Measurements from ENCODE around the gene SLC12A8.

SLC12A8 gene

DNA sequence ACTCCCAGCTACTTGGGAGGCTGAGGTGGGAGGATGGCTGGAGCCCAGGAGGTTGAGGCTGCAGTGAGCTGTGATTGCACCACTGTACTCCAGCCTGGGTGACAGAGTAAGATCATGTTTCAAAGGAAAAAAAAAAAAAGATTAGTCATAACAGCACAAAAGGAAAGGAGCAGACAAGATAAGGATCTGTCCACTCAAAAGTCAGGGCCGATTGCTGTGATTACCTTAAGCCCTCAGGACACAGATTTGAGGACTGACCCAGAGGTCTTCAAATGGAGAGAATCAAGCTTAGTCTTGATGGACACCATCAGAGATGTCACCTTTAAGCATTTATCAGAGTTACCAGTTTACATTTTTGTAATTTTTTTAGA, 132.9 kb downstream of the SLC12A8 start:
- DNase-seq = no peak

DNA sequence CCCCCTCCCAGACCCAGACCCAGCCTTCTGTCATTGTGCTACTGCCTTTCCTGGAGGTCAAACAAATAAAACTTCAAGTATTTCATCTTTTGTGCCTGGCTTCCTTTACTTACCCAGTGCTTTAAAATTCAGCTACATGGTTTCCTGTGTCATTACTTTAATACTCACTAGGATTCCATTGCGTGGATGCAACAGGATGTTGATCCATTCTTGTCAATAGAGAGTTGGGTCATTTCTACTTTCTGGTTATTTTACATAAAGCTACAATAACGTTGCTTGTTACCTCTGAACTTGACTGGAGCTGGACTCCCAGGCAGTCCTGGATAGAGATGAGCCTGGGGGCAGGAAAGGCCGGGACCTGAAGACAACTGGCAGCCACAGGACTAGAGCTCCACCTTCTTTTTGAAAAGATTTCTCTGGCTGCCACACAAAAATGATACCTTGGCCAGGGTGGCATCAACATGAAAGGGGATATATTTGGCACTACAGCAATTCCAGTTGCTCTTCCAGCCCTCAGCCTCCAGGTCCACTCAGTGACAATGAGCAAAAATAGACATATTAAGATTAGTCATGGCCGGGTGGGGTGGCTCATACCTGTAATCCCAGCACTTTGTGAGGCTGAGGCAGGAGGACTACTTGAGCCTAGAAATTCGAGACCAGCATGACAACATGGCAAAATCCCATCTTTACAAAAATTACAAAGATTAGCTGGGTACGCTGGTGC, 133.4 kb downstream of the SLC12A8 start:
- DNase-seq = no peak

DNA sequence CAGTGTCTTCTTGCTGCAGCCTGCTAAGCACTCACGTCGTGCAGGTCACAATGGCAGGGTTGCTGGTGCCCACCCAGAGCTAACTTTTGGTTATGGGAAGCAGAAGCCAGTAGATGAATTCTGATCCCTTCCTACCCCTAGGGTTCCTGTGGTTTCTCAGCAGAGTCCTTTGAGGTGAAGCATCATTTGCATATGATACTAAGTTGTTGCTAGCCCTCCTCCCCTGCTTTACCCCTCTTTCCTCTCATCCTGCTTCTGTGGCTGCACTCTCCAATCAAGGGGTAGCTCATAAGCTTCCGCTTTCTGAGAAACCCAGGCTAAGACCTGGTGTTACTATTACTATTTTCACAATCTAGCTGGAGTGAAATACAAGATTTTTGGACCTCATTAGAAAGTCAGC, 134.7 kb downstream of the SLC12A8 start:
- no peak for DNase-seq

DNA sequence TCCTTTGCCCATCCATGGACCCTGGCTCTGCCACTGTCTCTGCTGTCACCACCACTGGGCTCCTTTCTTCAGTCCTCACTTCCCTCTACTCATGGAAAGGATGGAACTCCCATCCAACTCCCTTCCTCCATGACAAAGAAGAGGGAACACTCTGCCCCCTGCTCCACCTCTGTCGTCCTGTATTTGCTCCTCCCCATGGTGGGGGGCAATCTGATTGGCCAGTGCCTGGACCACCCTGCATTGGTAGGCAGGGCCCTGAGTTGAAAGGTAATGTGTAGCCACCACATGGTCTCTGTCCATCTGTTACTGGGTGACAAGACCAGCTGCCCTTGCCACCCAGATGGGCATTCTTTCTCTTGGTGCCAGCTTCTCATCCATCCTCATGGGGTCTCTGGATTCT, 136.1 kb downstream of the SLC12A8 start:
- DNase-seq = no peak

DNA sequence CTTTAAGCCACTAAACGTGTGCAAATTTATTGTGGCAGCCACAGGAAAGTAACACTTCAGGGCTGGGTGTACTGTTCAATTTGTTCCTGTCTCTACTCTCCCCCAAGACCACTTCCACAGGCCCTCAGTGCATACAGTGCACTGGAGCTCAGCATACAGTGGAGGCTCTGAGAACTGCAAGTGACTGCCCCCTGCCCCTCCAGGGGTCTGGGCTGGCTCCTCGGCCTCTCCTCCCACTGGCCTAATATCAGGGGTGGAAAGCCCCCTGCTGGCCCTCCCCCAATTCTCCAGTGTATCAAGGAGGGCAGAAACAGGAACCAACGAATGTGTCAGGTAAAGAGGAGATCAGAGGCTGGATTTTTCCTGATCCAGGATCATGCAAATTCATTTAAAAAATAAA, 136.8 kb downstream of the SLC12A8 start:
- no peak for DNase-seq

DNA sequence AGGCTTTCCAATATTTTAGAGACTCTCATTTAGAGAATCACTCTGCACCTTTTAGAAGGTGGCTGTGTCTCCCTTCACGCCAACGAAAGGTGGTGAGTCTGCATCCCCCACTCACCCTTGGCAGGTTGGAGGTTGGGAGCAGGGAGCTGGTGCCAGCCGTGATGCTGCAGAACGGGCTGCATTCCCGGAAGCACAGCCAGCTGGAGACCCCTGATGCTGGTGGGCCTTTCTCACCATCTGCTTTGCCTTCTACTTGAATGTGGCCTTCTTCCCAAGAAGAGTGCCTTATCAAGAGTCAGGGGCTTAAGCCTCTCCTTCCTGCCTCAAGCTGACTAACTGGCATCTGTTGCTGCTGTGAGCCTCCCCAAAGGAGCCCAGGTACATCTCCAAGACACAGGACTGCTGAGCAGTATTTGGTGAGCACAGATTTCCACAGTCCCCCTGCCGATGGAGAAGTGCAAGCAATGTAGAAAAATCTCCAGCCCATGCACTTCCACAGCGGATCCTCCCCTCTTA, 139.1 kb downstream of the SLC12A8 start:
- DNase-seq = no peak

DNA sequence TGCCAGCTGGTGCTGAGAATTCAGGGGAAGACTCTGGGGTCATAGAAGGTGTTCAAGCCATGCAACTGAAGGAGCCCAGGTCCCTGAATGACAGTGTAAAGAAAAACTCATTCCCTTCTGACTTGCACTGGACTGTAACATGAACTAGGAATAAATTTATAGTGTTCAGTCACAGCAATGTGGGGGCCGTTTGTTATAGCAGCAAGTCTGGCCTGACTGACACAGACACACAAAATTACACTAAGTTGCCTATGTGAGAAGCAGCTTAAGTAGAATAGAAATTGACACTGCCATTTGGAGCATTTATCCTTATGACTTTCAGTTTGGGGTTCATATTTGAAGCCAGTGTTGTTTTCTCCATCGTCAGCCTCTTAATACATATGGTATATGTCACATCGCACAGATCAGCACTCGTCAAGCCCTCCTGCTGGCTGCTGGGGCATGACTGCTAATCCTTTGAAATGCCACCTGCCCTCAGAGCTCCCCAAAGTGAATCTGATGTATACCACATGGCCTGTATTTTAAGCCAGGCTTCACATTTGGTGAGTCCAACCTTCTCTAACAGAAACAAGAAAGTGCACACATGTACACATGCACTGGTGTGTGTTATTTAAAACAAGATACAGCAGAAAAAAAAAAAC, 139.7 kb downstream of the SLC12A8 start:
- no peak for DNase-seq

DNA sequence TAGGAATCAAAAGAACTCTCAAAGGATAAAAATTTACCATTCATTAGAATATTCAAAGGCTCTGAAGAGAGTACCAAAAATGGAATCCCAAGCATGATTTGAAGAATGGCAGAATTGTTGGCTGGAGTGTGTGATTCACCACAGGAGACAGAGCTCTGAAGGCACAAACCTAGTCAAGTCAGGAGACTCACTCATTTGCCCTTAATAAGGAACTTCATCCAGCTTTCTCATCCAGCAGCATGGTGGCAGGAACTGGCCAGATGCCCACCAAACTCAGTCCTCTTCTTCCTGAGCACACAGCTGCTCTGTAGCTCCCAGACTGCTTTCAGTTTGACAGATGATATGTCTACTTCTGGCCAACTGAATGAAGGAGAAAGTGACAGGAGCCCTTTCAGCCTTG, 140.2 kb downstream of the SLC12A8 start:
- DNase-seq = peak in 1 of 56 donors; percentile 16

DNA sequence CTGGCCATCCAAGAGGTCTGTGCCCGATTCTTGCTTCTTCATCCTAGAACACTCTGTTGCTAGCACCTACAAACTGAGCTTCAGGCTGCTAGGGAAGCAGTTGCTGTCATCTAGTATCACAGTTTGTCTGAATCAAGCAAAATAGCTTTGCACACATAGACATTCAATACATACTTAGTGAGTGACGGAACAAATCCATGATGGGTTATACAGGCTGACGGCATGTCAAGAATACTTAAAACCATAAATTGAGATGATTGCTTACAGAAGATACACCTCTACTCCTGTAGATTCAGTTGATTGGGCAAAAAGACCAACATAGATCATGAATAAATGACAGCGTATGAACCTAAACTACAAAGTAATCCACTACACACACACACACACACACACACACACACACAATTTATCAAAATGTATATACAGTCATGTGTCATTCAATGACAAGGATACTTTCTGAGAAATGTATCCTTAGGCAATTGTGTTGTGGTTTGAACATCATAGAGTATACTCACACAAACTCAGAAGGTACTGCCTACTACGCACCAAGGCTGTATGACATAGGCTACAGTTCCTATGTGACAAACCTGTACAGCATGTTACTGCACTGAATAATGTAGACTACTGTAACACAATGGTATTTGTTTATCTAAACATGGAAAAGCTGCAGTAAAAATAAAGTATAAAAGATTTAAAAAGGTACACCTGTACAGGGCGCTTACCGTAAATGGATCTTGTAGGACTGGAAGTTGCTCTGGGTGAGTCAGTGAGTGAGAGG, 142.4 kb downstream of the SLC12A8 start:
- DNase-seq = no peak

DNA sequence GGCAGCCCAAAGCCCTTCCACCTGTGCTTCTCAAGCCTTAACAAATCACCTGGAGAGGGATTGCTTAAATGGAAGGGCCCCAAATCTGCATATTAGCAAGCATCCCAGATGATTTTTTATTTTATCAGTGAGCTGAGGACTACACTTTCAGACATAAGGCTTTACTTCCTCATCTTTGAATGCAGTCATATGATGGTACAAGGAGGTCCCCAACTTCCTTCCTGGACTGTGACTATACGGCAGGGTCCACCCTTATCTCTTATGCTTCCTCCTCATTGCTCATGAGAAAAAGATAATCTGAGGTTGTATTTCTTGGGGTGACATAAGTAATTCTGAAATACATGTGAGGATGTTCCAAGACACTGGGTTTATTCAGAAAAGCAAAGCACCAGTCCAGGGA, 143.1 kb downstream of the SLC12A8 start:
- no peak for DNase-seq

DNA sequence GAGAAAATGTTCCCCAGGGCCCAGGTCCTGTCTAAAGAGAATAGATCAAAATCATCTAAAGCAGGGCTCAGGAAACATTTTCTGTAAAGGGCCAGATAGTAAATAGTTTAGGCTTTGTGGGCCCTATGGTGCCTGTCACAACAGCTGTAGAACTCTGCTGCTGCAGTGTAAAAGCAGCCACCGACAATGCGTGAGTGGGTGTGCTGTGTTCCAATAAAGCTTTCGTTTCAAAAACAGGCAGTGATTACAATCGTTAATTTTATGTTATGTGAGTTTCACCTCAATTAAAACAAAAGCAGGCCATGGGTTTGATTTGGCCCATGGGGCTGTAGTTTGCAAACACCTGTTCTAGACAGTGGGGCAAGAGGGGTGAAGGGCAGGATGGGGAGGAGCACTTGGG, 144.3 kb downstream of the SLC12A8 start:
- DNase-seq = no peak

DNA sequence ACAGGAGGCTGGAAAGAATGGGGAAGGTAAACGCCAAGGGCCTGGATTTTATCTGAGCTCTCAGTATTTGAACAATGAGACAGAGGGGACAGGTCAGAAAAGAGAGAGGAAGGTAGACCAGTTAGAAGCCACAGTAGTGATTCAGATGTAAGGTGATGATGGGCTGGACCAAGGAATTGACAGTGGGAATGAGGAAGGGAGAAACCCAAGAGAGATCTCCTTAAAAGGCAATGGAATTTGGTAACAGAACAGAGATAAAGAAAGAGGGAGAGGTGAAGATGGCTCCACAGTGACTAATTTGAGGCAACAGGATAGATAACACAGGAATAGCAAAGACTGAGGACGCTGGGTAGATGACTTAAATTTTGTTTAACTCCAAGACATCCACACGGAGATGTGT, 145.3 kb downstream of the SLC12A8 start:
- no peak for DNase-seq

DNA sequence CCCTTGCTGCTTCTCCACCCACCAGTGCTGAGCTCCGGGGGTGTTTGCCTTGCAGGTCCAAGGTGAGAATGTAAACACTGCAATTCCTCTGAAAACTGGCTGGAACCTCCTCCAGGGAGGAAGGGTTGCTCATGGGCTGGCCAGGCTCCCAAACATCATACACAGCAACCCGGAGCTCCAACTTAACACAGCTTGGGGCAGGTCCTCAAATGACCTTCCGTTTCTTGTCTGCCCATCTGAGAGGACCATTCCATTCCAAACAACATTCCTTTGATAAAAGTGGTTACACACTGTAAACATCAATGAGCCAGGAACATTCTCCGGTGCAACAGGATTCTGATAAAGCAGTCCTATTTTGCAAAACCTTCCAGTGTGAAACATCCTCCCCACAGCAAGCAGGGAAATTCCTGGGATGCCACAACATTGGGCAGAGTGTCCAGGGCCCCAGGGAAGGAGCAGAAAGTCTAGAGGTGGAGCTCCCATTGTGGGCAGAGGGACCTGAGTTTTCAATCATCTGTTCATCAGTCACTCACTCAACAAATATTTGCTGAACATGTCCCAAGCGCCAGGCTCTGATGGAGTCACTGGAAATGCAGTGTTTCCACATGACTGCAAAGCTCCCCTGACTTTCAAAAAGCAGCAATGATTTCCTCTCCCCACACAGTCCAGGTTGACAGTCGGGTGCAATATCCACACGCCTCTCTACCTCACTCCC, 149.5 kb downstream of the SLC12A8 start:
- no peak for DNase-seq

DNA sequence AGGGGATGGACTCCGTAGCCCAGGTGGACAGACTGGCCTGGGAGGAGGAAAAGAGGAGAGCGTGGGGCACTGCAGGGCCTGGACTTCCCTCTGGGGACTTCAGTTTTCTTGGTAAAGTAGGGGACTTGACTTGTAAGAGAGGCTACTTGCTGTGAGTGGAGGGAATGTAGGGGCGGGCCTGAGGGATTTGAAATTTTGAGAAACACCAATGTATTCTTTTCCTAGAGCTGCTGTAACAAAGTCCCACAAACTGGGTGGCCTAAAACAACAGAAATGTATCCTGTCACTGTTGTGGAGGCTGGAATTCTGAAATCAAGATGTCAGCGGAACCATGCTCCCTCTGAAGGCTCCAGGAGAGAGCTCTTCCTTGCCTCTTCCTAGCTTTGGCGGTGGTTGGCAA, 150.9 kb downstream of the SLC12A8 start:
- DNase-seq = no peak

DNA sequence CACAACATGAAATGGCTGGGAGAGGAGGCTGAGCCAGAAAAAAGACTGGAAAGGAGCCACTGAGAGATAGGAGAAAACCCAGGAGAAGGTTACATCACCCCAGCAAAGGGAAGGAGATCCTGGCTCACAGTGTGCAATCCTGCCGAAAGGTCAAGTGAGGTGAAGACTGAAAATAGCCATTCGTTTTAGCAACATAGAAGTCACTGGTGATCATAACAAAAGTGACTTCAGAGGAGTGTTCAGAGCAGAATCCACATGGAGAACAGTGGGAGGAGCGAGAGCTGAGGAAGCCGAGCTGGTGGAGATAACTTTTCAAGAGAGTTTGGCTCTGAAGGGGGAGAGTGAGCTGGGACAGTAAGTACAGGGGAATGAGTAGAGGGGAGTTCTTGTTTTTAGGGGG, 151.4 kb downstream of the SLC12A8 start:
- DNase-seq = no peak

DNA sequence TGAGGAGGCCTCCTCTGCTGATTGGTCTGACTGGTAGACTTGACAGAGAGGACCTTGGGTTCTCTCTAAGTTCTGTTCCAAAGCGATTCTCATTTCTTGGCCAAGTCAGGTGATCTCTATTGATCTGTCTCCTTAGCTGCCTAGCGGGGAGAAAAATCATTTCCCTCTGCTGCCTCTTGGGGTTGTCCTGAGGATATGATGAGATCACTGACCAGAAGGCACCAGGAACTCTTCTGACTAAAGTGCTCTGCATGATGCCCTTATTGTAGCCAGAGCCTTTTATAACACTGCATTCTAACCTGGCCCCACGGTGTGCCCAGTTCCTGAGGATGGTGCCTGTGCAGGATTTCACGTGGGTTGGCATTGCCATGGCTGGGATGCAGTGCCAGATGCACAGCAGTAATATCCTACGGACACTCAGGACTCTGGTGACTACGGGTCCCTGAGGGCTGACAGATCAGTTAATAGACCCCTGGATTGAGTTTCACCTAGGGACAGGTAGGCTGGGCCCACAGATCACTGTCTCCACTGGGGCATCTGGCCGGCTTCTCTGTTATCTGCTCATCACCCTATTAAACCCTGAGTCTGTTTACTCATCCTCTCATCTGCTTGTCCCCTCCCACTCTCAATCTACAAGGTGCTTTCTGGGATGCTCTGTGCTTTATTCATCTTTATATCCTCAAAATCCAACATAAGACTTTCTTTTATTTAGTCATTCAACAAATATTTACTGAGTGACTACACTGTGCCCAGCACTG, 152.9 kb downstream of the SLC12A8 start:
- DNase-seq = no peak

DNA sequence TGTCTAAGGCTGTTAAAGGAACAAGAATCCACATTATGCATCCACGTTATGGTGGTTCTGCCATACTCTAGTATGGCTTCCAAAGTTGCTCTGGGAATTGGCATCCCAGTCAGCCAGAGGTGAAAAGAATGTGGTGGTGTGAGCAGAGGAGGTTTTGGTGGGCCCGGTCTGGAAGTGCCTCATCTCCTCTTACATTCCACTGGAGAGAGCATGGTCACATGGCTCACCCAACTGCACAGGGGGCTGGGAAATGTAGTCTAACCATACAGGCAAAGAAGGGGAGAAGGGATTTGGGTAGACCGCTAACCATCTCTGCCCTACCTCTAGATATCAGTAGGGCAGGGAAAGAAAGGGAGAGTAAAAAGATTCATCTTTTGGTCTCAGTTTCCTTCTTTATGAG, 153.6 kb downstream of the SLC12A8 start:
- no peak for DNase-seq

DNA sequence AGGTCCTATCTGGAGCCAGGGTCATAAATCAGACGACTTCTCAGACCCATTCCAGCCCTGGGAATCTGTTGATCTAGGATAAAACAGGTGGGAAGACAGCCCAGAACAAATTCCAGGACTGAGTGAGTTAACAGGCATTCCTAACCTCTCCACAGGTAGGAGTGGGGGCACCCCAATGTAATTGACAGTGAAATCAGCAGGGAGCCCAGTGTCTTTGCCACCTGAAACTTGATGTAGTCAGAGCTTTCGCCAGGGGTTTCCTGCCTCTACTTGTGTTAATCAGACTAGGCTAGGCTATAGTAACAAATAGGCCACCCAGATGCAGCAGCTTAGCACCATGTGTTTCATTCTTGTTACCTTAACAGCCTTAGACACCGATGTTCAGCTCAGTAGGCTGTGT, 154.0 kb downstream of the SLC12A8 start:
- no peak for DNase-seq

DNA sequence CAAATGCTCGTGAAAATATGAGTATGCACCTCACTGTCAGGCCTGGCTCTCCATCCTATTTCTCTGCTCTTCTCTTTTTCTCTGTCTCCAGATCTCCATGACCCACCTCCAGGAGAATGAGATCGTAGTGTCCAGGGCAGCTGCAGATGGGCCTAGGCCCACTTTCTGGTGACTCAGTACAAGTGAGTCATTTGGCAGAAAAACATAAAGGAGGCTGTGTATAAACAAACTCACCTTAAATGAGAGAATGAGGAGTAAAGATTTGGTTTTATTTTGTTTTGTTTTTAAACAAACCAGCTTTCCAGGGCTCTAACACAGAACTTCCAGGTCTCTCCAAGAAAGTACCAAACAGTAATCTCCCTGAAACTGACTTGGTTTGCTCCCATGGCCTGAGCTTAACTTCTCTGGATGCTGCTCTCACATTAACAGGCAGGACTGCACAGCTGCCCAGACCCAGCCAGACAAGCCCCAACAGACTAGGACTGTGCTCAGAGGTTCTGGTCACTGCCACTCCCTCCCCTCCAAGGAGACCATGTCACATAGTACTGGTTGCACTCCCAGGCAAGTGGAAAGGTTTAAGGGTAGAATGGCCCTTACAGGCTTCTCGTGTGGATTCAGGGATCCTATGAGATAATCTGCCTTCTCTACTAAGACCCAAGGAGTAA, 155.2 kb downstream of the SLC12A8 start:
- DNase-seq = no peak

All from nucleus accumbens (tissue), 56 donors.